WTC11 (cell line): ENCODE results near the gene PHIP. TPM values are rescaled to one million over a fixed set of nuclear protein-coding genes. Genes with fewer than 3 reads are reported as not detected.

Source experiments
- ATAC-seq: fragments of 200-7000 bp; cut with Tn5 transposase; 2 replicates; pipeline ENCODE4 v1.10.0; 2021; ENCODE audit warnings: mild to moderate bottlenecking, moderate library complexity
- CTCF ChIA-PET: fragments of 300-600 bp; sonication (Branson Sonifier 250); formaldehyde crosslinking; loops from one replicate; lab custom pipeline; 2021; ENCODE audit warnings: antibody characterized with exemption; lab: Charles Lee
- POLR2A ChIA-PET: fragments of 350-600 bp; sonication (Branson Sonifier 250); formaldehyde crosslinking; loops from one replicate; lab custom pipeline; 2021; ENCODE audit warnings: antibody characterized with exemption; lab: Charles Lee
- DNase-seq: peaks from one replicate; pipeline ENCODE4 v3.0.0; 2021; ENCODE audit warnings: low spot score
- H3K27ac Mint-ChIP-seq: 2 replicates; pipeline ENCODE4 v1.8.0; 2021; ENCODE audit warnings: mixed read lengths
- H3K27me3 Mint-ChIP-seq: 2 replicates; pipeline ENCODE4 v1.8.0; 2021; ENCODE audit warnings: low read depth, mild to moderate bottlenecking, moderate library complexity, mixed read lengths
- H3K36me3 Mint-ChIP-seq: 2 replicates; pipeline ENCODE4 v1.8.0; 2021; ENCODE audit warnings: mixed read lengths
- H3K4me1 Mint-ChIP-seq: 2 replicates; pipeline ENCODE4 v1.8.0; 2022; ENCODE audit warnings: mixed read lengths
- H3K4me3 Mint-ChIP-seq: 2 replicates; pipeline ENCODE4 v1.8.0; 2021; ENCODE audit warnings: mild to moderate bottlenecking, moderate library complexity, mixed read lengths
- H3K9me3 Mint-ChIP-seq: 2 replicates; pipeline ENCODE4 v1.8.0; 2021; ENCODE audit warnings: mixed read lengths
- ATF1 ChIP-seq: sonication (generic); formaldehyde crosslinking; IDR thresholded peaks from 2 replicates; pipeline ENCODE4 v1.8.1; 2023; ENCODE audit warnings: mild to moderate bottlenecking, moderate library complexity, missing genetic modification reagents
- EMX1 ChIP-seq: fragments of 250-450 bp; sonication (Bioruptor Pico); IDR thresholded peaks from 2 replicates; pipeline ENCODE4 v1.8.0; 2021; ENCODE audit warnings: mild to moderate bottlenecking
- ETV6 ChIP-seq: sonication (generic); formaldehyde crosslinking; IDR thresholded peaks from 2 replicates; pipeline ENCODE4 v1.8.1; 2022; ENCODE audit warnings: mild to moderate bottlenecking, missing genetic modification reagents
- GABPB1 ChIP-seq: sonication (generic); formaldehyde crosslinking; IDR thresholded peaks from 2 replicates; pipeline ENCODE4 v1.8.1; 2023; ENCODE audit warnings: mild to moderate bottlenecking, missing genetic modification reagents
- GTF2I ChIP-seq: fragments of 250-450 bp; sonication (Bioruptor Pico); conservative IDR thresholded peaks from 2 replicates; pipeline ENCODE4 v1.4.0; 2021; ENCODE audit warnings: mild to moderate bottlenecking
- IRF1 ChIP-seq: sonication (generic); formaldehyde crosslinking; IDR thresholded peaks from 2 replicates; pipeline ENCODE4 v1.8.0; 2023; ENCODE audit warnings: missing genetic modification reagents
- JUN ChIP-seq: sonication (generic); formaldehyde crosslinking; IDR thresholded peaks from 2 replicates; pipeline ENCODE4 v1.8.0; 2023; ENCODE audit warnings: mild to moderate bottlenecking, missing genetic modification reagents
- KAT7 ChIP-seq: sonication (generic); formaldehyde crosslinking; IDR thresholded peaks from 2 replicates; pipeline ENCODE4 v1.8.1; 2023; ENCODE audit warnings: missing genetic modification reagents, mild to moderate bottlenecking, borderline replicate concordance
- MLX ChIP-seq: sonication (generic); formaldehyde crosslinking; IDR thresholded peaks from 2 replicates; pipeline ENCODE4 v1.8.1; 2023; ENCODE audit warnings: mild to moderate bottlenecking, missing genetic modification reagents, moderate library complexity
- NFATC4 ChIP-seq: fragments of 250-450 bp; sonication (Bioruptor Pico); IDR thresholded peaks from 2 replicates; pipeline ENCODE4 v1.9.0; 2021; ENCODE audit warnings: mild to moderate bottlenecking
- NFYB ChIP-seq: sonication (generic); formaldehyde crosslinking; conservative IDR thresholded peaks from 2 replicates; pipeline ENCODE4 v1.8.0; 2022; ENCODE audit warnings: low read depth, missing genetic modification reagents
- PRRX2 ChIP-seq: fragments of 250-450 bp; sonication (Bioruptor Pico); IDR thresholded peaks from 2 replicates; pipeline ENCODE4 v1.8.0; 2021; ENCODE audit warnings: mild to moderate bottlenecking
- RELA ChIP-seq: sonication (generic); formaldehyde crosslinking; IDR thresholded peaks from 2 replicates; pipeline ENCODE4 v1.8.1; 2022; ENCODE audit warnings: missing genetic modification reagents, mild to moderate bottlenecking, borderline replicate concordance
- STAT6 ChIP-seq: sonication (generic); formaldehyde crosslinking; conservative IDR thresholded peaks from 2 replicates; pipeline ENCODE4 v1.8.1; 2023; ENCODE audit warnings: mild to moderate bottlenecking, low read depth, missing genetic modification reagents, moderate library complexity
- ZNF232 ChIP-seq: sonication (generic); formaldehyde crosslinking; IDR thresholded peaks from 2 replicates; pipeline ENCODE4 v1.8.0; 2022; ENCODE audit warnings: mild to moderate bottlenecking, missing genetic modification reagents
- ZSCAN18 ChIP-seq: fragments of 250-450 bp; sonication (Bioruptor Pico); IDR thresholded peaks from 2 replicates; pipeline ENCODE4 v2.1.2; 2022; ENCODE audit warnings: mild to moderate bottlenecking, moderate library complexity
- total RNA-seq: library from RNA; stranded (reverse); gene quantifications from 3 replicates; pipeline ENCODE4 v1.2.3, GENCODE V29; 2021
- TF ChIP-seq, protein P1 (sequence below): sonication (generic); formaldehyde crosslinking; IDR thresholded peaks from 2 replicates; pipeline ENCODE4 v1.8.0; 2022; ENCODE audit warnings: mild to moderate bottlenecking, missing genetic modification reagents
- TF ChIP-seq, protein P2 (sequence below): sonication (generic); formaldehyde crosslinking; conservative IDR thresholded peaks from 2 replicates; pipeline ENCODE4 v1.8.1; 2022; ENCODE audit warnings: mild to moderate bottlenecking, missing genetic modification reagents
- TF ChIP-seq, protein P3 (sequence below): sonication (generic); formaldehyde crosslinking; IDR thresholded peaks from 2 replicates; pipeline ENCODE4 v1.8.0; 2023; ENCODE audit warnings: missing genetic modification reagents, mild to moderate bottlenecking, borderline replicate concordance
- TF ChIP-seq, protein P4 (sequence below): sonication (generic); formaldehyde crosslinking; IDR thresholded peaks from 2 replicates; pipeline ENCODE4 v1.8.0; 2022; ENCODE audit warnings: mild to moderate bottlenecking, missing genetic modification reagents

The PHIP gene
- total RNA-seq, 1 experiment from 2014 or later, result 45.6 TPM

DNA sequence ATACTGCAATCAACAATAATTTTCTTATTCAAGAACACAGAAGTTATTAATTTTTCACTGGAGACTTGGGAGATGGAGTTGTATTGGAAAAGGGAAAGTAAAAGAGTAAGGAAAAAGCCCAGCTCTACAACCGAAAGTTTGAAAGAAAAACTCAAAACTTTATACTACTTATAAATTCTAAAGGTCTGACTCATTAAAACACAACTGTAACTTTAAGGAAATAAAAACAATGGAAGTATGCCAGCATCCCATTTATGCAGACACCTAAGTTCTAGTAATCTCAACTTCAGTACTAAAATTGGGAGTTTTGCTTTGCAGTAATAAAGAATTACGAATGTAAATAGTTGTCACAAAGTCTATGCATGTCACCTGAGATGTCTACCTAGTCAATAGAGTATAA is 130.1 kb downstream of the PHIP start (continued):
- TF ChIP-seq, protein P1, sequence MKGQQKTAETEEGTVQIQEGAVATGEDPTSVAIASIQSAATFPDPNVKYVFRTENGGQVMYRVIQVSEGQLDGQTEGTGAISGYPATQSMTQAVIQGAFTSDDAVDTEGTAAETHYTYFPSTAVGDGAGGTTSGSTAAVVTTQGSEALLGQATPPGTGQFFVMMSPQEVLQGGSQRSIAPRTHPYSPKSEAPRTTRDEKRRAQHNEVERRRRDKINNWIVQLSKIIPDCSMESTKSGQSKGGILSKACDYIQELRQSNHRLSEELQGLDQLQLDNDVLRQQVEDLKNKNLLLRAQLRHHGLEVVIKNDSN (CRISPR knock-in tag), result no peak

GRCh38 chr6:78947529-78947928 is 130.5 kb downstream of the PHIP start:
- ATAC-seq (no peak), DNase-seq (no peak)
- Mint-ChIP-seq H3K9me3 (peaks cover 27% of the 10 kb centered on the region), H3K4me1 (no peaks in the 10 kb centered on the region), H3K27ac (no peak overlapping the region), H3K27me3 (no peaks in the 10 kb centered on the region), H3K4me3 (no peak overlapping the region), H3K36me3 (peaks cover 82% of the 10 kb centered on the region)
- TF ChIP-seq RELA (CRISPR knock-in tag), result no peak
- TF ChIP-seq, protein P1 (CRISPR knock-in tag), result no peak
- no peak for TF ChIP-seq GABPB1 (CRISPR knock-in tag)
- no peak for TF ChIP-seq STAT6
- TF ChIP-seq, protein P2, sequence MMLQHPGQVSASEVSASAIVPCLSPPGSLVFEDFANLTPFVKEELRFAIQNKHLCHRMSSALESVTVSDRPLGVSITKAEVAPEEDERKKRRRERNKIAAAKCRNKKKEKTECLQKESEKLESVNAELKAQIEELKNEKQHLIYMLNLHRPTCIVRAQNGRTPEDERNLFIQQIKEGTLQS (CRISPR knock-in tag), result no peak
- no peak for TF ChIP-seq PRRX2
- no peak for TF ChIP-seq KAT7 (CRISPR knock-in tag)
- TF ChIP-seq MLX (CRISPR knock-in tag), result no peak
- no peak for TF ChIP-seq ETV6 (CRISPR knock-in tag)
- POLR2A ChIA-PET, result no interaction called here
- CTCF ChIA-PET, result no interaction called here

GRCh38 chr6:78942446-78942845 is 135.6 kb downstream of the PHIP start:
- no peak overlapping the region for H3K4me3 Mint-ChIP-seq
- DNase-seq, result no peak
- POLR2A ChIA-PET, result no interaction called here
- no peak overlapping the region for H3K27ac Mint-ChIP-seq
- no peak for ATAC-seq
- CTCF ChIA-PET, result no interaction called here
- no peaks in the 10 kb centered on the region for H3K27me3 Mint-ChIP-seq
- H3K9me3 Mint-ChIP-seq, result no peaks in the 10 kb centered on the region
- TF ChIP-seq NFYB (CRISPR knock-in tag) (no peak), JUN (CRISPR knock-in tag) (no peak), ATF1 (CRISPR knock-in tag) (no peak), EMX1 (CRISPR knock-in tag) (no peak), ZSCAN18 (no peak), RELA (CRISPR knock-in tag) (no peak), IRF1 (CRISPR knock-in tag) (no peak), NFATC4 (CRISPR knock-in tag) (no peak), ZNF232 (CRISPR knock-in tag) (no peak), GTF2I (CRISPR knock-in tag) (no peak)
- TF ChIP-seq, protein P3, sequence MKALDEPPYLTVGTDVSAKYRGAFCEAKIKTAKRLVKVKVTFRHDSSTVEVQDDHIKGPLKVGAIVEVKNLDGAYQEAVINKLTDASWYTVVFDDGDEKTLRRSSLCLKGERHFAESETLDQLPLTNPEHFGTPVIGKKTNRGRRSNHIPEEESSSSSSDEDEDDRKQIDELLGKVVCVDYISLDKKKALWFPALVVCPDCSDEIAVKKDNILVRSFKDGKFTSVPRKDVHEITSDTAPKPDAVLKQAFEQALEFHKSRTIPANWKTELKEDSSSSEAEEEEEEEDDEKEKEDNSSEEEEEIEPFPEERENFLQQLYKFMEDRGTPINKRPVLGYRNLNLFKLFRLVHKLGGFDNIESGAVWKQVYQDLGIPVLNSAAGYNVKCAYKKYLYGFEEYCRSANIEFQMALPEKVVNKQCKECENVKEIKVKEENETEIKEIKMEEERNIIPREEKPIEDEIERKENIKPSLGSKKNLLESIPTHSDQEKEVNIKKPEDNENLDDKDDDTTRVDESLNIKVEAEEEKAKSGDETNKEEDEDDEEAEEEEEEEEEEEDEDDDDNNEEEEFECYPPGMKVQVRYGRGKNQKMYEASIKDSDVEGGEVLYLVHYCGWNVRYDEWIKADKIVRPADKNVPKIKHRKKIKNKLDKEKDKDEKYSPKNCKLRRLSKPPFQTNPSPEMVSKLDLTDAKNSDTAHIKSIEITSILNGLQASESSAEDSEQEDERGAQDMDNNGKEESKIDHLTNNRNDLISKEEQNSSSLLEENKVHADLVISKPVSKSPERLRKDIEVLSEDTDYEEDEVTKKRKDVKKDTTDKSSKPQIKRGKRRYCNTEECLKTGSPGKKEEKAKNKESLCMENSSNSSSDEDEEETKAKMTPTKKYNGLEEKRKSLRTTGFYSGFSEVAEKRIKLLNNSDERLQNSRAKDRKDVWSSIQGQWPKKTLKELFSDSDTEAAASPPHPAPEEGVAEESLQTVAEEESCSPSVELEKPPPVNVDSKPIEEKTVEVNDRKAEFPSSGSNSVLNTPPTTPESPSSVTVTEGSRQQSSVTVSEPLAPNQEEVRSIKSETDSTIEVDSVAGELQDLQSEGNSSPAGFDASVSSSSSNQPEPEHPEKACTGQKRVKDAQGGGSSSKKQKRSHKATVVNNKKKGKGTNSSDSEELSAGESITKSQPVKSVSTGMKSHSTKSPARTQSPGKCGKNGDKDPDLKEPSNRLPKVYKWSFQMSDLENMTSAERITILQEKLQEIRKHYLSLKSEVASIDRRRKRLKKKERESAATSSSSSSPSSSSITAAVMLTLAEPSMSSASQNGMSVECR (CRISPR knock-in tag), result no peak
- TF ChIP-seq, protein P4, sequence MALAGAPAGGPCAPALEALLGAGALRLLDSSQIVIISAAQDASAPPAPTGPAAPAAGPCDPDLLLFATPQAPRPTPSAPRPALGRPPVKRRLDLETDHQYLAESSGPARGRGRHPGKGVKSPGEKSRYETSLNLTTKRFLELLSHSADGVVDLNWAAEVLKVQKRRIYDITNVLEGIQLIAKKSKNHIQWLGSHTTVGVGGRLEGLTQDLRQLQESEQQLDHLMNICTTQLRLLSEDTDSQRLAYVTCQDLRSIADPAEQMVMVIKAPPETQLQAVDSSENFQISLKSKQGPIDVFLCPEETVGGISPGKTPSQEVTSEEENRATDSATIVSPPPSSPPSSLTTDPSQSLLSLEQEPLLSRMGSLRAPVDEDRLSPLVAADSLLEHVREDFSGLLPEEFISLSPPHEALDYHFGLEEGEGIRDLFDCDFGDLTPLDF (CRISPR knock-in tag), result no peak
- H3K4me1 Mint-ChIP-seq, result no peaks in the 10 kb centered on the region
- peaks cover 56% of the 10 kb centered on the region for H3K36me3 Mint-ChIP-seq
